Esophagus muscularis mucosa (tissue), 4 donors: ENCODE results near the gene CENPP. TPM values are rescaled to one million over a fixed set of nuclear protein-coding genes. Genes with fewer than 3 reads are reported as not detected.

Source experiments
- DNase-seq: peaks from one replicate; pipeline ENCODE4 v3.0.0-alpha.2; 2017; ENCODE audit errors: extremely low spot score
- H3K27ac ChIP-seq, 4 donors: fragments of 200-600 bp; sonication (generic); replicated peaks in 1 of 4; 1 replicate in 3 of 4; 2 replicates in 1 of 4; pipeline ENCODE4 v1.5.1; 2016 to 2019; ENCODE audit warnings: mild to moderate bottlenecking in 1 of 4
- H3K27me3 ChIP-seq, 4 donors: fragments of 200-600 bp; sonication (generic); one replicate each; pipeline versions ENCODE4 v1.5.1 to v1.6.0; 2016 to 2019
- H3K36me3 ChIP-seq, 4 donors: fragments of 200-600 bp; sonication (generic); one replicate each; pipeline ENCODE4 v1.5.1; 2016 to 2019
- H3K4me1 ChIP-seq, 4 donors: fragments of 200-600 bp; sonication (generic); one replicate each; pipeline ENCODE4 v1.5.1; 2016 to 2019
- H3K4me3 ChIP-seq, 4 donors: fragments of 200-600 bp; sonication (generic); 1 replicate in 2 of 4; 2 replicates in 2 of 4; pipeline ENCODE4 v1.5.1; 2016 to 2019; ENCODE audit warnings: mild to moderate bottlenecking in 4 of 4, moderate library complexity in 1 of 4
- H3K9me3 ChIP-seq, 4 donors: fragments of 200-600 bp; sonication (generic); 1 replicate in 3 of 4; 2 replicates in 1 of 4; pipeline ENCODE4 v1.5.1; 2016 to 2019
- EP300 ChIP-seq: sonication (generic); formaldehyde crosslinking; IDR thresholded peaks from one replicate; pipeline ENCODE4 v1.6.1; 2017; ENCODE audit warnings: antibody characterized with exemption
- POLR2A ChIP-seq: fragments of 450-650 bp; IDR thresholded peaks from one replicate; pipeline ENCODE4 v1.6.1; 2017; ENCODE audit warnings: antibody characterized with exemption, moderate library complexity, mild to moderate bottlenecking, low read depth
- POLR2AphosphoS5 ChIP-seq, 2 donors: sonication (generic); formaldehyde crosslinking; IDR thresholded peaks; one replicate each; pipeline ENCODE4 v1.6.1; 2017; ENCODE audit warnings: antibody characterized with exemption in 2 of 2
- WGBS: methylation state at CpG from one replicate; pipeline ENCODE4 v1.1.5; 2018; 5-methylcytosine and 5-hydroxymethylcytosine counted together
- intact Hi-C: fragments of 100-400 bp; cut with DNase I; formaldehyde crosslinking; loops from one replicate; pipeline ENCODE4 v1.15.1; 2023
- total RNA-seq, 4 donors: library from RNA; depleted of rRNA; stranded (reverse); fragments of >200 nt; gene quantifications; one replicate each; pipeline versions ENCODE4 v1.1.0 to v1.2.1, GENCODE V29; 2016
- TF ChIP-seq, protein P1 (sequence below), 3 experiments: fragments of 200-600 bp in 2 of 3; fragments of 450-650 bp in 1 of 3; sonication (generic) in 2 of 3; IDR thresholded peaks; one replicate each; pipeline ENCODE4 v1.5.1; 2017 to 2019; ENCODE audit warnings: antibody characterized with exemption in 3 of 3, mild to moderate bottlenecking in 2 of 3, moderate library complexity in 1 of 3

CENPP gene
- total RNA-seq, 4 donors from 2014 or later, result 1.0 to 5.8 (median 2.0) TPM

DNA sequence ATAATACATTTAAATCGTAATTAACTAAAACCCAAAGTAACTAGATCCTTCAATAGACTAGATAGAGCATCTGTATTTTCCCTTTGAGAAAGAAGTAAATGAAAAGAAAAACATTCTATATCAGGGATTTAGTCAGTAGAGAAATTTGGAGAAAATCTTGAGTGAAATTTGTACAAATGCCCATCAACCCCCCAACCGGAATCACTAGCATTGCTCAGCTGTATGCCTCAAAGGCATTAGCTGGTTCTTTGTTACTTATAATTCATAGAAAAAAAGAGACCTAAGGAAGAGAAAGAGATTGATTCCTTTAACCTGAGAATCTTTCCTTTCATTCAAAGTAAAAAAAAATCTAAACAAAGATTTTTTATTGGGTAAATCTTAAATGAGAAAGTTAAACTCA is 97.9 kb downstream of the CENPP start:
- no peaks in the 10 kb centered on the region for H3K9me3 ChIP-seq
- intact Hi-C loops, result no loop called here
- peaks cover 0 to 36% (median 28%) of the 10 kb centered on the region in 4 donors for H3K4me1 ChIP-seq
- no peak for TF ChIP-seq POLR2AphosphoS5 (IDR thresholded peaks at IDR 0.05)
- TF ChIP-seq POLR2A, result no peak
- TF ChIP-seq, protein P1, sequence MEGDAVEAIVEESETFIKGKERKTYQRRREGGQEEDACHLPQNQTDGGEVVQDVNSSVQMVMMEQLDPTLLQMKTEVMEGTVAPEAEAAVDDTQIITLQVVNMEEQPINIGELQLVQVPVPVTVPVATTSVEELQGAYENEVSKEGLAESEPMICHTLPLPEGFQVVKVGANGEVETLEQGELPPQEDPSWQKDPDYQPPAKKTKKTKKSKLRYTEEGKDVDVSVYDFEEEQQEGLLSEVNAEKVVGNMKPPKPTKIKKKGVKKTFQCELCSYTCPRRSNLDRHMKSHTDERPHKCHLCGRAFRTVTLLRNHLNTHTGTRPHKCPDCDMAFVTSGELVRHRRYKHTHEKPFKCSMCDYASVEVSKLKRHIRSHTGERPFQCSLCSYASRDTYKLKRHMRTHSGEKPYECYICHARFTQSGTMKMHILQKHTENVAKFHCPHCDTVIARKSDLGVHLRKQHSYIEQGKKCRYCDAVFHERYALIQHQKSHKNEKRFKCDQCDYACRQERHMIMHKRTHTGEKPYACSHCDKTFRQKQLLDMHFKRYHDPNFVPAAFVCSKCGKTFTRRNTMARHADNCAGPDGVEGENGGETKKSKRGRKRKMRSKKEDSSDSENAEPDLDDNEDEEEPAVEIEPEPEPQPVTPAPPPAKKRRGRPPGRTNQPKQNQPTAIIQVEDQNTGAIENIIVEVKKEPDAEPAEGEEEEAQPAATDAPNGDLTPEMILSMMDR (IDR thresholded peaks at IDR 0.05), result no peak
- no peak for TF ChIP-seq EP300
- H3K4me3 ChIP-seq, result peak overlapping the region; percentile 28 to 39 (median 34)
- no peaks in the 10 kb centered on the region for H3K36me3 ChIP-seq
- H3K27me3 ChIP-seq, result no peaks in the 10 kb centered on the region
- DNase-seq, result no peak
- peak overlapping the region in 2 of 4 donors; percentile 50 to 55 for H3K27ac ChIP-seq
- 86% methylated on average over 2 of the region's 2 CpGs for WGBS

DNA sequence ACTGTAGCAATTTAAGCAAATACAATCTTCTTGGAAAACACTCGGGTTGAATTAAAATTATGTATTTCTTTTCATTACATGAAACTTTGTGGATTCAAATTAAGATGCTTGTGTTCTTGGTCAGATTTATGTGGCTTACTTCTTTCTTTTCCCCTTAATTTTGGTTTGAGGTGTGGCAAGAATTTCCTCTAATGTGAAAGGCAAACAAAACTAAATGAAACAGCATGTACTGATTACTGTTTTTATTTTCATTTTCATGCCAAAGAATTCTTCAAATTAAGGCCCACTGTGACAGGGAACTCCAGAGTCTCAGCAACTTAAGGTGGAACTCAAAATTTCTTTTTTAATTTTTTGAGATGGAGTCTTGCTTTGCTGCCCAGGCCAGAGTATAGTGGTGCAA is 98.6 kb downstream of the CENPP start, which contains the start of gene OMD:
TSS of gene OMD (minus strand) at position 132 of the 400 bp plus-strand sequence. CDS start 6,913 bp downstream, outside the sequence.
- intact Hi-C loops, result no loop called here

DNA sequence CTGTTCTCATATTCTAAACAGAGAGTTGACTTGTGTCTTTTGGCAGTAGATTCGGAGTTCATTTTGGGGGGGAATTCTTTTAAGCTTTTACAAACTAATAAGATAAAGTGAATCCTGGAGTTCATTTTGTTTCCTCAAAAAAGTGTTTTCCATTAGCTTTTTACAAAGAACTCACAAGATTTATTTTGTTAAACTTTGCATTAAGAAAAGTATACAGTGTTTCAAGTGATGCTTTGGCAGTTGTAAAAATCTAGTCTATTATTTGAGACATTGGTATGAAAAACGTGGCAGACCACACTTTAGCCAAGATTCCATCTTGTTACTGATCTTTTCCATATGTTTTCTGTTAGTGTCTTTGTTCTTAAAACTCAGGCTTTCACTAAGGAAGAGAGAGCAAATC is 99.7 kb downstream of the CENPP start:
- no peak for DNase-seq
- no peaks in the 10 kb centered on the region for H3K36me3 ChIP-seq
- H3K4me3 ChIP-seq, result no peak overlapping the region
- H3K4me1 ChIP-seq, result peaks cover 0 to 36% (median 28%) of the 10 kb centered on the region in 4 donors
- intact Hi-C loops, result no loop called here
- WGBS, result 25% methylated on average over 2 of the region's 2 CpGs
- peak overlapping the region; percentile 37 to 56 (median 55) for H3K27ac ChIP-seq
- H3K27me3 ChIP-seq, result no peaks in the 10 kb centered on the region
- no peak for TF ChIP-seq POLR2AphosphoS5 (IDR thresholded peaks at IDR 0.05)
- no peaks in the 10 kb centered on the region for H3K9me3 ChIP-seq

More for the DNA sequence above, 98.6 kb downstream of the CENPP start, which contains the start of gene OMD:
- 45% methylated on average over 1 of the region's 1 CpG for whole genome bisulfite sequencing
- Histone ChIP-seq H3K4me1 (peaks cover 0 to 36% (median 28%) of the 10 kb centered on the region in 4 donors), H3K4me3 (peak within 1 kb of the TSS; percentile 28 to 39 (median 34)), H3K36me3 (no peaks in the 10 kb centered on the region), H3K27ac (peak within 1 kb of the TSS; percentile 37 to 56 (median 55)), H3K9me3 (no peaks in the 10 kb centered on the region), H3K27me3 (no peaks in the 10 kb centered on the region)
- DNase-seq, result no peak
- TF ChIP-seq POLR2A, result no peak
- peak in 1 of 2 donors; percentile 22 for TF ChIP-seq POLR2AphosphoS5 (IDR thresholded peaks at IDR 0.05)

DNA sequence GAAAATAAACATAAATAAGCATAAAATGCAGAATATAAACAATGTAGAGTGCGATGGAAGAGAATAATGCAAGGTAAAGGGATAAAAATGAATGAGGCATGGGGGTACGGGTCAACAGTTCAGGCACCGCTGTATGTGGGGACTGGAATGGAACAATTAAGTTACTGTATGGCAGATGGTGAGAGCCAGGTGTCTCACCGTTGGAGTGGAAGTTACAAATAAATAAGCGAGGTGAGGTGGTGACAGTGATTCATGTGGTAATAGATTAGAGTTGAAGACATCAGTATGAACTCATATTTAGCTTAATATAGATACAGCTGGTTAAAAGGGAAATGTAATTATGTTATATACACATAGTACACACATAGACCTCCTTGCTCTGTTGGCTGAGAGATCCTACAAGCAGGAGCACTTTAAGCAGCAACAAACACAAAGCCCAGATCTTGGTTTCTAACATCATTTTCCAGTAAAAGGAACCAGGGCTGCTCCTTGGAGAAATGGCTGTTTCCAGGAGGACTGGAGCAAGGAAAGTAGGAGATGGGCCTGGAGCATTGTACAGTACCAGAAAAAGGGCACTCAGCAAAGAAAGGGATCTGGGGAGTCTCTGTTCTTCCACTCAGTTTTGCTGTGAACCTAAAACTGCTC is 100.9 kb downstream of the CENPP start:
- 50% methylated on average over 5 of the region's 5 CpGs for WGBS
- Histone ChIP-seq H3K27ac (peak overlapping the region in 3 of 4 donors; percentile 21 to 55 (median 34)), H3K36me3 (no peaks in the 10 kb centered on the region), H3K9me3 (no peaks in the 10 kb centered on the region), H3K4me1 (peaks cover 0 to 36% (median 28%) of the 10 kb centered on the region in 4 donors), H3K4me3 (no peak overlapping the region), H3K27me3 (no peaks in the 10 kb centered on the region)
- intact Hi-C loops, result no loop called here
- TF ChIP-seq EP300 (no peak), POLR2A (no peak), POLR2AphosphoS5 (IDR thresholded peaks at IDR 0.05) (no peak)
- TF ChIP-seq, protein P1 (IDR thresholded peaks at IDR 0.05), result no peak
- DNase-seq, result no peak

DNA sequence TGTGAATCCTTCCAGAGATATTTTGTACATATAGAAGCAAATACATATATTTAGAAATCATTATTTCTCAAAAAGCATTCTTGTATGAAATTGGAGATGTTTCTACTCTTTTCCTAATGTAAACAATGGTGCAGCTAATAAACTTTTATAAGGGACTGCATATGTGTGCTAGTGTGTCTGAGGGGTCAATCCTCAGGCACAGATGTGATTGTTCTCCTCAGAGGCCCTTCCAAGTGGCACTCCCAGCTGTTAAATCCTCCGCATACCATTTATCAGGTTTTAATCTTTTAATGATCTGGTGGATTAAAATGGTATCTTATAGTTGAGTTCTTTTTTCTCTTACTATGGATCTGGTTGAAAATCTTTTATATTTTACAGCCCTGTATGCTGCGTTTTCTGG is 104.1 kb downstream of the CENPP start:
- intact Hi-C loops, result no loop called here
- TF ChIP-seq POLR2AphosphoS5 (IDR thresholded peaks at IDR 0.05) (no peak), POLR2A (no peak), EP300 (no peak)
- TF ChIP-seq, protein P1 (IDR thresholded peaks at IDR 0.05), result no peak
- no peak for DNase-seq
- no peaks in the 10 kb centered on the region for H3K27me3 ChIP-seq
- no peaks in the 10 kb centered on the region for H3K36me3 ChIP-seq
- peaks cover 0 to 30% (median 26%) of the 10 kb centered on the region in 4 donors for H3K4me1 ChIP-seq
- H3K27ac ChIP-seq, result no peak overlapping the region
- no peak overlapping the region for H3K4me3 ChIP-seq
- 97% methylated on average over 2 of the region's 2 CpGs for WGBS
- H3K9me3 ChIP-seq, result no peaks in the 10 kb centered on the region
